Measurements from ENCODE around the gene KSR1.

DNA sequence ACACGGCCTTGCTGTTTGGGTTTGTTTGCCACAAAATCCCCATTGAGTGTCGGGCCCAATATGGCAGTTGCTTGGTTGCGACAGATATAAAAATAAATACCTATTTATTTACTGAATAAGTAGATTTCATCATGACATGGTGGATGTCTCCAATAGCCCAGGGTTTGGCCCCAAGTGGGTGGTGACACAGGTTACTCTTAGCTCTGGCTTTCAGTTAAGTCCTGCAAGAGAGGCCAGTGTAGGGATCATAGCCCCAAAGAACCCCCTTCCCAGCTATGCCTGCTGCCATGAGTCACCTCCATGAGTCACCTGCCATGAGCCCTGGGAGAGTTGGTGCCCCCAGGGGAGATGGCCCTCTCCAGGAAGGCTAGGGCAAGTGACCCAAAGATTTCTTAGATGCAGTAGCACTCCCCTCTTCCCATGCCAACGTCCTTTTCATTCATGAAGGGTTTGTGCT, 96.1 kb downstream of the KSR1 start:
- no peak for TF ChIP-seq TAF1 (IDR thresholded peaks at IDR 0.05; ENCODE audit: borderline replicate concordance, low read depth, low read length)
- TF ChIP-seq, protein P1, sequence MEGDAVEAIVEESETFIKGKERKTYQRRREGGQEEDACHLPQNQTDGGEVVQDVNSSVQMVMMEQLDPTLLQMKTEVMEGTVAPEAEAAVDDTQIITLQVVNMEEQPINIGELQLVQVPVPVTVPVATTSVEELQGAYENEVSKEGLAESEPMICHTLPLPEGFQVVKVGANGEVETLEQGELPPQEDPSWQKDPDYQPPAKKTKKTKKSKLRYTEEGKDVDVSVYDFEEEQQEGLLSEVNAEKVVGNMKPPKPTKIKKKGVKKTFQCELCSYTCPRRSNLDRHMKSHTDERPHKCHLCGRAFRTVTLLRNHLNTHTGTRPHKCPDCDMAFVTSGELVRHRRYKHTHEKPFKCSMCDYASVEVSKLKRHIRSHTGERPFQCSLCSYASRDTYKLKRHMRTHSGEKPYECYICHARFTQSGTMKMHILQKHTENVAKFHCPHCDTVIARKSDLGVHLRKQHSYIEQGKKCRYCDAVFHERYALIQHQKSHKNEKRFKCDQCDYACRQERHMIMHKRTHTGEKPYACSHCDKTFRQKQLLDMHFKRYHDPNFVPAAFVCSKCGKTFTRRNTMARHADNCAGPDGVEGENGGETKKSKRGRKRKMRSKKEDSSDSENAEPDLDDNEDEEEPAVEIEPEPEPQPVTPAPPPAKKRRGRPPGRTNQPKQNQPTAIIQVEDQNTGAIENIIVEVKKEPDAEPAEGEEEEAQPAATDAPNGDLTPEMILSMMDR (IDR thresholded peaks at IDR 0.05): peak; percentile 17; the same call in 1 of the 2 replicates
- peak in 1 of 2 experiments; percentile 27; a peak in 1 of 4 replicates for TF ChIP-seq EP300 (IDR thresholded peaks at IDR 0.05; ENCODE audit: borderline replicate concordance in 1 of 2, low read depth in 1 of 2, low read length in 1 of 2)
- TF ChIP-seq ELF1 (IDR thresholded peaks at IDR 0.05): no peak
- TF ChIP-seq, protein P2, sequence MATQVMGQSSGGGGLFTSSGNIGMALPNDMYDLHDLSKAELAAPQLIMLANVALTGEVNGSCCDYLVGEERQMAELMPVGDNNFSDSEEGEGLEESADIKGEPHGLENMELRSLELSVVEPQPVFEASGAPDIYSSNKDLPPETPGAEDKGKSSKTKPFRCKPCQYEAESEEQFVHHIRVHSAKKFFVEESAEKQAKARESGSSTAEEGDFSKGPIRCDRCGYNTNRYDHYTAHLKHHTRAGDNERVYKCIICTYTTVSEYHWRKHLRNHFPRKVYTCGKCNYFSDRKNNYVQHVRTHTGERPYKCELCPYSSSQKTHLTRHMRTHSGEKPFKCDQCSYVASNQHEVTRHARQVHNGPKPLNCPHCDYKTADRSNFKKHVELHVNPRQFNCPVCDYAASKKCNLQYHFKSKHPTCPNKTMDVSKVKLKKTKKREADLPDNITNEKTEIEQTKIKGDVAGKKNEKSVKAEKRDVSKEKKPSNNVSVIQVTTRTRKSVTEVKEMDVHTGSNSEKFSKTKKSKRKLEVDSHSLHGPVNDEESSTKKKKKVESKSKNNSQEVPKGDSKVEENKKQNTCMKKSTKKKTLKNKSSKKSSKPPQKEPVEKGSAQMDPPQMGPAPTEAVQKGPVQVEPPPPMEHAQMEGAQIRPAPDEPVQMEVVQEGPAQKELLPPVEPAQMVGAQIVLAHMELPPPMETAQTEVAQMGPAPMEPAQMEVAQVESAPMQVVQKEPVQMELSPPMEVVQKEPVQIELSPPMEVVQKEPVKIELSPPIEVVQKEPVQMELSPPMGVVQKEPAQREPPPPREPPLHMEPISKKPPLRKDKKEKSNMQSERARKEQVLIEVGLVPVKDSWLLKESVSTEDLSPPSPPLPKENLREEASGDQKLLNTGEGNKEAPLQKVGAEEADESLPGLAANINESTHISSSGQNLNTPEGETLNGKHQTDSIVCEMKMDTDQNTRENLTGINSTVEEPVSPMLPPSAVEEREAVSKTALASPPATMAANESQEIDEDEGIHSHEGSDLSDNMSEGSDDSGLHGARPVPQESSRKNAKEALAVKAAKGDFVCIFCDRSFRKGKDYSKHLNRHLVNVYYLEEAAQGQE (IDR thresholded peaks at IDR 0.05; ENCODE audit: low read depth, low read length): no peak
- no peak for TF ChIP-seq POLR2AphosphoS5 (IDR thresholded peaks at IDR 0.05; ENCODE audit: low read depth, low read length)
- no peak for TF ChIP-seq GABPA (IDR thresholded peaks at IDR 0.05; ENCODE audit: low read depth)
- TF ChIP-seq, protein P3, sequence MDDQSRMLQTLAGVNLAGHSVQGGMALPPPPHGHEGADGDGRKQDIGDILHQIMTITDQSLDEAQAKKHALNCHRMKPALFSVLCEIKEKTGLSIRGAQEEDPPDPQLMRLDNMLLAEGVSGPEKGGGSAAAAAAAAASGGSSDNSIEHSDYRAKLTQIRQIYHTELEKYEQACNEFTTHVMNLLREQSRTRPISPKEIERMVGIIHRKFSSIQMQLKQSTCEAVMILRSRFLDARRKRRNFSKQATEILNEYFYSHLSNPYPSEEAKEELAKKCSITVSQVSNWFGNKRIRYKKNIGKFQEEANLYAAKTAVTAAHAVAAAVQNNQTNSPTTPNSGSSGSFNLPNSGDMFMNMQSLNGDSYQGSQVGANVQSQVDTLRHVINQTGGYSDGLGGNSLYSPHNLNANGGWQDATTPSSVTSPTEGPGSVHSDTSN (IDR thresholded peaks at IDR 0.05): no peak
- TF ChIP-seq FOXJ3 (CRISPR knock-in tag; IDR thresholded peaks at IDR 0.05): no peak
- TF ChIP-seq FOXM1 (IDR thresholded peaks at IDR 0.05; ENCODE audit: low read depth): no peak
- TF ChIP-seq, protein P4, sequence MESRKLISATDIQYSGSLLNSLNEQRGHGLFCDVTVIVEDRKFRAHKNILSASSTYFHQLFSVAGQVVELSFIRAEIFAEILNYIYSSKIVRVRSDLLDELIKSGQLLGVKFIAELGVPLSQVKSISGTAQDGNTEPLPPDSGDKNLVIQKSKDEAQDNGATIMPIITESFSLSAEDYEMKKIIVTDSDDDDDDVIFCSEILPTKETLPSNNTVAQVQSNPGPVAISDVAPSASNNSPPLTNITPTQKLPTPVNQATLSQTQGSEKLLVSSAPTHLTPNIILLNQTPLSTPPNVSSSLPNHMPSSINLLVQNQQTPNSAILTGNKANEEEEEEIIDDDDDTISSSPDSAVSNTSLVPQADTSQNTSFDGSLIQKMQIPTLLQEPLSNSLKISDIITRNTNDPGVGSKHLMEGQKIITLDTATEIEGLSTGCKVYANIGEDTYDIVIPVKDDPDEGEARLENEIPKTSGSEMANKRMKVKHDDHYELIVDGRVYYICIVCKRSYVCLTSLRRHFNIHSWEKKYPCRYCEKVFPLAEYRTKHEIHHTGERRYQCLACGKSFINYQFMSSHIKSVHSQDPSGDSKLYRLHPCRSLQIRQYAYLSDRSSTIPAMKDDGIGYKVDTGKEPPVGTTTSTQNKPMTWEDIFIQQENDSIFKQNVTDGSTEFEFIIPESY (IDR thresholded peaks at IDR 0.05; ENCODE audit: borderline replicate concordance, low read depth): no peak
